Measurements from ENCODE around the gene ZDHHC22.

GRCh38 chr14:77142005-77142800 is 612 bp upstream of the ZDHHC22 start:
- TF ChIP-seq CTCF (IDR thresholded peaks at IDR 0.05) (no peak), POLR2AphosphoS5 (IDR thresholded peaks at IDR 0.05) (no peak)
